ENCODE measurements around the gene C16orf78. TPM values are rescaled to one million over a fixed set of nuclear protein-coding genes. Genes with fewer than 3 reads are reported as not detected.
A peak's percentile ranks its signal among the peaks of the same experiment; 100 is the strongest.

Gene C16orf78
- total RNA-seq, 2 donors from 2014 or later, result not detected

DNA sequence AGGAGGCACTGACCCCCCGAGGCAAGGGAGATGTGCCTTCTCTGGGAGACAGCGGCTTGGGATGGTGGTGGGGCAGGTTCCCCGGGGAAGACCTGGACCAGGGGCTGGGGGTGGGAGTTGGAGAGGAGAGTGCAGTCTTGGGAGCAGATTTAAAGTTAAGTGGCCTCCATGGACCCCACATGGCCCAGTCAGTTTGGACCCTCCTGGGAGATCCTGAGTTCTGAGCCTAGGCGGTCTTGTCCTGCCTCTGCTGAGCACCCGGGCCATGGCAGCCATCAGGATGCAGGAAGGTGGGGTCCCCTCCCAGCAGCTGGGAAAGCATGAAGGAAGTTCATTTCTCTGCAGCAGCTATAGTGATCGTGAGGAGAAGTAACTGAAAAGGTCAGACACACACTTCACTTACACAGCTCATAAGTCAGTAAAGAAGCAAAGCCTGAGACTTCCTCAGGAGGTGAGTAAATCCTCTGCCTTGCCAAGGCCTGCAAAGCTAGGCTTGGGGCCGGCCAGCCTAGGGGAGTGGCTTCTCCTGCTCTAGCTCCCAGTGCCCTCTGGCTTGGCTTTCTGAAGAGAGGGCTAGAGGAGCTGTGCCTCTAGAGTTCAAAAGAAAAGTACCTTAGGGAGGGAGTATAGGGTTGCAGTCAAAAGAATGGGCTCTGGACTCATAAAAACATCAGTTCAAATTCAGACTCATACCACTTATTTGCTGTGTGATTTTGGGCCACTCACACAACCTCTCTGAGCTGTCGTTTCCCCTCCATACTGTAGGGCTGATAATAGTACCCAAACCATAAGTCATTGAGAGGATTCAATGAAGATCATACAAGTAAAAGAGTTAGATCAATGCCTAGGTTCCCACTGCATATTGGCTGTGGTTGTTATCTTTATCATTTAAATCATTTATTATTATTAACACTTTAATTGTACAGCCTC lies 31.0 kb upstream of the C16orf78 start:
- H3K9me3 ChIP-seq (ENCODE audit: control insufficient read depth, low read length, poor library complexity, severe bottlenecking), result no peaks in the 10 kb centered on the region
- H3K36me3 Mint-ChIP-seq (ENCODE audit: low read depth), result peaks cover 1% of the 10 kb centered on the region
- no peak overlapping the region for H3K4me3 Mint-ChIP-seq
- ATAC-seq (no peak), DNase-seq (no peak)
- peaks cover 19% of the 10 kb centered on the region for H3K27me3 Mint-ChIP-seq
- H3K27ac Mint-ChIP-seq, result no peak overlapping the region
- peaks cover 2% of the 10 kb centered on the region for H3K4me1 Mint-ChIP-seq

DNA sequence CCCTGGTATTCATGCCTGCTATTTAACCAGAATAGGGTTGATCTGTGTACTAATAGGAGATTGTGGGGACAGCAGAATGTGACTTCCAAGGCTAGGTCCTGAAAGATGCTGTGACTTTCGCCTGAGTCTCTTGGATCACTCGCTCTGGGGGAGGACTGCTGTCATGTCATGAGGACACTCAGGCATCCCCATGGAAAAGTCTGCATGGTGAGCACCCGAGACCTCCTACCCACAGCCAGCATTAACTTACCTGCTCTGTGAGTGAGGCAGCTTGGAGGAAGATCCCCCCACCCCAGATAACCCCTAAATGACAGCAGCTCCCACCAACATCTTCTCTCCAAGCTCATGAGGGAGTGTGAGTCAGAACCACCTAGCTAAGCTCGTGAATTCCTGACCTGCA lies 30.3 kb upstream of the C16orf78 start:
- Mint-ChIP-seq H3K27me3 (peaks cover 16% of the 10 kb centered on the region), H3K27ac (no peak overlapping the region), H3K4me1 (no peaks in the 10 kb centered on the region), H3K36me3 (ENCODE audit: low read depth) (no peaks in the 10 kb centered on the region), H3K4me3 (no peak overlapping the region)
- H3K9me3 ChIP-seq (ENCODE audit: control insufficient read depth, low read length, poor library complexity, severe bottlenecking), result no peaks in the 10 kb centered on the region
- DNase-seq (no peak), ATAC-seq (no peak)

DNA sequence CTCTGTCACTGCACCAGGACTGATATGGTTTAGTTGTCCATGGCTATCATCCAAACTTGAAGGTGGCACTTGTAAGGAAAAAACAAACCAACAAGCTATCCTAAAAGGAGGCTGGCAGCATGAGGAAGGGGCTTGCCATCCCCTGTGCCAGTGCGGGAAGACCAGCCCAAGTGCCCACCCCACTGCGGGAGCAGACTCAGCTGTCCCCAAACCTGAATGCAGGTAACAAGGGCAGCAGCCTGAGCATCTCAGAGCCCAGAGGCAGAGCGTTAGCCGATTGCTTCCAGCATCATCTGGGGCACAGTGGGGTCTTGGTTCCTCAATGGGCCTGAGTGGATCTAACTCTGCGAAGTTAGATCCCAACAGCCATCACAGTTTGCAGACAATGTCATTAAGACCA lies 29.2 kb upstream of the C16orf78 start:
- Mint-ChIP-seq H3K27me3 (peaks cover 8% of the 10 kb centered on the region), H3K4me3 (no peak overlapping the region), H3K27ac (no peak overlapping the region), H3K36me3 (ENCODE audit: low read depth) (no peaks in the 10 kb centered on the region), H3K4me1 (no peaks in the 10 kb centered on the region)
- H3K9me3 ChIP-seq (ENCODE audit: control insufficient read depth, low read length, poor library complexity, severe bottlenecking), result no peaks in the 10 kb centered on the region
- ATAC-seq, result no peak
- no peak for DNase-seq

DNA sequence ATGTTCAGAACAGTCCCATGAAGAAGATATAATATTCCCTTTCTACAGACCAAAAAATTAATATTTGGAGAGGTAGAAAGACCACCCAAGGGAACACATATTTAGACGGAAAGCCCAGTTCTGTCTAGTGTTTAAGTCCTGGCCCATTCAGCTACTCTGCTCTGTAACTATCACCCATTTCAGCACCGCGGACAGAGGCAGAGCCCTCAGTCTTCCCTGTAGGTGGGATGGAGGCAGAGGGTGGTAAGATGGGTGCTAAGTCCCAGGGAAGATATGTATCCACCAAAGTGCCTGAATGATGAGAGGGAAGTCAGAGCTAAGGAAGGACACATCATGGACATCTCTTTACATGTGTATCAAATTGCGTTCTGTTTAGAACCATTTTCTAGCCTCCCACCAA lies 27.8 kb upstream of the C16orf78 start:
- ATAC-seq (no peak), DNase-seq (no peak)

GRCh38 chr16:49346459-49346858 lies 27.1 kb upstream of the C16orf78 start:
- Mint-ChIP-seq H3K4me1 (no peaks in the 10 kb centered on the region), H3K36me3 (ENCODE audit: low read depth) (no peaks in the 10 kb centered on the region), H3K4me3 (no peak overlapping the region), H3K27ac (no peak overlapping the region), H3K27me3 (peaks cover 10% of the 10 kb centered on the region)
- H3K9me3 ChIP-seq (ENCODE audit: control insufficient read depth, low read length, poor library complexity, severe bottlenecking), result no peaks in the 10 kb centered on the region
- DNase-seq, result no peak
- ATAC-seq, result no peak

More for the DNA sequence above, 27.8 kb upstream of the C16orf78 start:
- Mint-ChIP-seq H3K36me3 (ENCODE audit: low read depth) (no peaks in the 10 kb centered on the region), H3K4me1 (no peaks in the 10 kb centered on the region), H3K4me3 (no peak overlapping the region), H3K27ac (no peak overlapping the region), H3K27me3 (peaks cover 6% of the 10 kb centered on the region)
- H3K9me3 ChIP-seq (ENCODE audit: control insufficient read depth, low read length, poor library complexity, severe bottlenecking), result no peaks in the 10 kb centered on the region

GRCh38 chr16:49347476-49347875 lies 26.1 kb upstream of the C16orf78 start:
- H3K4me3 Mint-ChIP-seq, result no peak overlapping the region
- ATAC-seq (no peak), DNase-seq (no peak)
- H3K36me3 Mint-ChIP-seq (ENCODE audit: low read depth), result no peaks in the 10 kb centered on the region
- H3K27ac Mint-ChIP-seq, result no peak overlapping the region
- peaks cover 15% of the 10 kb centered on the region for H3K27me3 Mint-ChIP-seq
- no peaks in the 10 kb centered on the region for H3K9me3 ChIP-seq (ENCODE audit: control insufficient read depth, low read length, poor library complexity, severe bottlenecking)
- no peaks in the 10 kb centered on the region for H3K4me1 Mint-ChIP-seq

GRCh38 chr16:49348408-49349176 lies 25.0 kb upstream of the C16orf78 start:
- DNase-seq (no peak), ATAC-seq (no peak)
- H3K4me3 Mint-ChIP-seq, result no peak overlapping the region
- H3K36me3 Mint-ChIP-seq (ENCODE audit: low read depth), result no peaks in the 10 kb centered on the region
- no peak overlapping the region for H3K27ac Mint-ChIP-seq
- no peaks in the 10 kb centered on the region for H3K4me1 Mint-ChIP-seq
- H3K9me3 ChIP-seq (ENCODE audit: control insufficient read depth, low read length, poor library complexity, severe bottlenecking), result no peaks in the 10 kb centered on the region
- peaks cover 23% of the 10 kb centered on the region for H3K27me3 Mint-ChIP-seq

GRCh38 chr16:49349446-49350168 lies 24.0 kb upstream of the C16orf78 start:
- no peak overlapping the region for H3K4me3 Mint-ChIP-seq
- ATAC-seq (no peak), DNase-seq (no peak)
- no peak overlapping the region for H3K27ac Mint-ChIP-seq
- no peaks in the 10 kb centered on the region for H3K4me1 Mint-ChIP-seq
- no peaks in the 10 kb centered on the region for H3K36me3 Mint-ChIP-seq (ENCODE audit: low read depth)
- H3K9me3 ChIP-seq (ENCODE audit: control insufficient read depth, low read length, poor library complexity, severe bottlenecking), result no peaks in the 10 kb centered on the region
- peaks cover 23% of the 10 kb centered on the region for H3K27me3 Mint-ChIP-seq

GRCh38 chr16:49350265-49351095 lies 23.1 kb upstream of the C16orf78 start:
- DNase-seq (peak in 1 of 3 donors; percentile 12), ATAC-seq (no peak)
- Mint-ChIP-seq H3K4me3 (no peak overlapping the region), H3K27me3 (peaks cover 23% of the 10 kb centered on the region), H3K36me3 (ENCODE audit: low read depth) (no peaks in the 10 kb centered on the region), H3K4me1 (no peaks in the 10 kb centered on the region), H3K27ac (no peak overlapping the region)
- H3K9me3 ChIP-seq (ENCODE audit: control insufficient read depth, low read length, poor library complexity, severe bottlenecking), result no peaks in the 10 kb centered on the region

- no peak overlapping the region for H3K4me3 Mint-ChIP-seq
- no peak overlapping the region for H3K27ac Mint-ChIP-seq
- H3K27me3 Mint-ChIP-seq, result peaks cover 23% of the 10 kb centered on the region
- H3K36me3 Mint-ChIP-seq (ENCODE audit: low read depth), result no peaks in the 10 kb centered on the region
- no peak for ATAC-seq
- no peaks in the 10 kb centered on the region for H3K9me3 ChIP-seq (ENCODE audit: control insufficient read depth, low read length, poor library complexity, severe bottlenecking)
- H3K4me1 Mint-ChIP-seq, result no peaks in the 10 kb centered on the region
- DNase-seq, result no peak
Observed at GRCh38 chr16:49351096-49351487, 22.5 kb upstream of the C16orf78 start.

- no peak for DNase-seq
- H3K4me1 Mint-ChIP-seq, result no peaks in the 10 kb centered on the region
- no peaks in the 10 kb centered on the region for H3K36me3 Mint-ChIP-seq (ENCODE audit: low read depth)
- peaks cover 30% of the 10 kb centered on the region for H3K27me3 Mint-ChIP-seq
- no peaks in the 10 kb centered on the region for H3K9me3 ChIP-seq (ENCODE audit: control insufficient read depth, low read length, poor library complexity, severe bottlenecking)
- H3K4me3 Mint-ChIP-seq, result no peak overlapping the region
- no peak overlapping the region for H3K27ac Mint-ChIP-seq
- ATAC-seq, result no peak
Observed at GRCh38 chr16:49352892-49353291, 20.7 kb upstream of the C16orf78 start.

GRCh38 chr16:49353680-49354079 lies 19.9 kb upstream of the C16orf78 start:
- ATAC-seq, result no peak
- Mint-ChIP-seq H3K27me3 (peaks cover 38% of the 10 kb centered on the region), H3K4me3 (no peak overlapping the region), H3K4me1 (no peaks in the 10 kb centered on the region), H3K36me3 (ENCODE audit: low read depth) (no peaks in the 10 kb centered on the region), H3K27ac (no peak overlapping the region)
- no peak for DNase-seq
- no peaks in the 10 kb centered on the region for H3K9me3 ChIP-seq (ENCODE audit: control insufficient read depth, low read length, poor library complexity, severe bottlenecking)

Measured in T-helper 17 cell (primary cell).